HG03469 (cell line): Measurements from ENCODE around the gene SPRR3.

ENCODE experiments used
- ATAC-seq: cut with Tn5 transposase; IDR thresholded peaks from one replicate; pipeline ENCODE4 v1.9.1; 2021; ENCODE audit warnings: mild to moderate bottlenecking, moderate library complexity, moderate number of reproducible peaks; ENCODE audit not compliant: unreplicated experiment

Gene SPRR3

DNA sequence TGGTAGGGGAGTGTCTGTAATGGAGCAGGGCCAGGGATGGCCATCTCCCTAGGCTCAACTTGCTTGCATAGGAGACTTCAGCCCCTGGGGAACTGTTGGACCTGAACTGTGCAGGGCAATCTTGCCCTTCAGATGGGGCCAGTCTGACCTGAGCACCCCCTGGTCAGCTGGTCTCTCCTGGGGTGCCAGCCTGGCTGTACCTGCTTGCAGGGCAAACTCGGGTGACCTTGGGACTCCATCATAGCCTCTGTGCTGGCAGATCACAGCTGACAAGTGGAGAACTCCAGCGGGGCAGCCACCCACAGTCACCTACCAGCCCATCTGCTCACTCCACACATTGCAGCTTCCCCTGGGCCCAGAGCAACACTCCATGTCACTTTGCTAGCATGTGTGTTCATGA lies 47.7 kb downstream of the SPRR3 start:
- ATAC-seq = no peak
